ENCODE measurements around the gene TRABD2B.

TRABD2B gene

DNA sequence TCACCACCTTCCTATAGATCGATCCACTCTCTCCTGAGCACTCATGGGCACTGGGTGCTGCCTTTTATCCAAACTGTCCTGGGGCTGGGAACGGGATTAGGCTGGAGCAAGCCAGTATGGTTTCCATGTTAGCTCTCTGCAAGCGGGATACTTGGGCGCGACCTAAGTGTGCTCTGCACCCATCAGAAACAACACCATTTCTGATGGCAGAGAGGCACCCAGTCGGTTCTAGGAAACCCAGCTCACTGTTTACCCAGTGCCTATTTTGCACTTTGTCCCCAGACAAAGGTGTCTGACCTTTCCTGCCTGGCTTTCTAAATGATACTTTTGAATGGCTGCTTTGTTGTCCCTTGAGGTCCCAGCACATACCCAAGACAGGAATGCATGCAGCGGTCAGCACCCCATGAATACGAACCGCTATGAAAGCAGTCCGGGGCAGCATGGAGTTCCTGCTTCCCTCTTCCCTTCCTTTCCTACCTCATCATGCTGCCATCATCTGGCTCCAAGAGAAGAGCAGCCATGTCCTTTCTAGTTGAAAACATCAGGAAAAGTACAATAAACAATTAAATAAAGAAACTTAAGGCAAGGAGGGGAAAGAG, 83.9 kb downstream of the TRABD2B start:
- no peak for DNase-seq (ENCODE audit: low spot score)
- TF ChIP-seq, protein P1, sequence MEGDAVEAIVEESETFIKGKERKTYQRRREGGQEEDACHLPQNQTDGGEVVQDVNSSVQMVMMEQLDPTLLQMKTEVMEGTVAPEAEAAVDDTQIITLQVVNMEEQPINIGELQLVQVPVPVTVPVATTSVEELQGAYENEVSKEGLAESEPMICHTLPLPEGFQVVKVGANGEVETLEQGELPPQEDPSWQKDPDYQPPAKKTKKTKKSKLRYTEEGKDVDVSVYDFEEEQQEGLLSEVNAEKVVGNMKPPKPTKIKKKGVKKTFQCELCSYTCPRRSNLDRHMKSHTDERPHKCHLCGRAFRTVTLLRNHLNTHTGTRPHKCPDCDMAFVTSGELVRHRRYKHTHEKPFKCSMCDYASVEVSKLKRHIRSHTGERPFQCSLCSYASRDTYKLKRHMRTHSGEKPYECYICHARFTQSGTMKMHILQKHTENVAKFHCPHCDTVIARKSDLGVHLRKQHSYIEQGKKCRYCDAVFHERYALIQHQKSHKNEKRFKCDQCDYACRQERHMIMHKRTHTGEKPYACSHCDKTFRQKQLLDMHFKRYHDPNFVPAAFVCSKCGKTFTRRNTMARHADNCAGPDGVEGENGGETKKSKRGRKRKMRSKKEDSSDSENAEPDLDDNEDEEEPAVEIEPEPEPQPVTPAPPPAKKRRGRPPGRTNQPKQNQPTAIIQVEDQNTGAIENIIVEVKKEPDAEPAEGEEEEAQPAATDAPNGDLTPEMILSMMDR (IDR thresholded peaks at IDR 0.05; ENCODE audit: extremely low read depth, insufficient read depth, missing control alignments), result no peak
- in situ Hi-C loops (cut with MboI; ENCODE audit: low pct_unique_long_range_greater_than_20kb, low sequenced_read_pairs, unreplicated experiment), result no loop called here

DNA sequence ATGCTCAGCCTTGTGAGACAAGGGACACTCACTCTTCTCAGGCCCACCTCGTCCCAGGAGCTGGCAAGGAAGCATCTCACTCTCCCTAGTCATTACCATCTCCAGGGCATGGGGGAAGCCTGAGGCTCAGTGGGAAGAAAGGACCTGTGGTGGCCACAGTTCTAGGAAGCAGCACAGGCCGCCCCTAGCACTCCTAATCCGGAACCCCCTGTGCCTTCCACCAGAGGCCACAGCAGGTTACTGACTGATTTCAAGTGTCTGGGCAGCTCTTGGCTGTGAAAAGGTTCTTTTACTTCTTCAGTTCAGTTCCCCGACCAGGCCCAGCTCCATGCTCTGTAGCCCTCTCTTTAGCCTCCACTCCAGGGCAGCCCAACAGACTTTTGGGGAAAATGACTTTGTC, 84.4 kb downstream of the TRABD2B start:
- DNase-seq (ENCODE audit: low spot score), result no peak
- in situ Hi-C loops (cut with MboI; ENCODE audit: low pct_unique_long_range_greater_than_20kb, low sequenced_read_pairs, unreplicated experiment), result no loop called here
- TF ChIP-seq, protein P1 (IDR thresholded peaks at IDR 0.05; ENCODE audit: extremely low read depth, insufficient read depth, missing control alignments), result no peak

DNA sequence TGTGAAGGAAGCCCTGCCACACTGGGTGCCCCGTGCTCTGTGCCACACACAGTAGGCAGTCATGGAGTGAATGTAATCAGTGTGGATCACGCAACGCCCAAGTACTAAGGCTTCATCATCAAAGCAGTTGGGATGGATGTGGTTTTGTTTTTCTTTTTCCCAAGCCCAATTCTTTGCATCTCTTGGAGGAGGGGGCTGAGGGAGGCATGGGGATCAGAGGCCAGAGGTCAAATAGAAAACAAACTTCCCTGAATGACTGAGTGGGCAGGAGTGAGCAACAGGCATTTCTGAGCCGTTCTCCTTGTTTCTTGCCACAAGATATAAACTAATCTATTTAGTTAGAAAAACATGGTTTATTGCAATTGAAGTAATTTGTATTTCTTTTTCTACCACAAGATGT, 85.3 kb downstream of the TRABD2B start:
- DNase-seq (ENCODE audit: low spot score), result no peak
- in situ Hi-C loops (cut with MboI; ENCODE audit: low pct_unique_long_range_greater_than_20kb, low sequenced_read_pairs, unreplicated experiment), result no loop called here
- TF ChIP-seq, protein P1 (IDR thresholded peaks at IDR 0.05; ENCODE audit: extremely low read depth, insufficient read depth, missing control alignments), result no peak

DNA sequence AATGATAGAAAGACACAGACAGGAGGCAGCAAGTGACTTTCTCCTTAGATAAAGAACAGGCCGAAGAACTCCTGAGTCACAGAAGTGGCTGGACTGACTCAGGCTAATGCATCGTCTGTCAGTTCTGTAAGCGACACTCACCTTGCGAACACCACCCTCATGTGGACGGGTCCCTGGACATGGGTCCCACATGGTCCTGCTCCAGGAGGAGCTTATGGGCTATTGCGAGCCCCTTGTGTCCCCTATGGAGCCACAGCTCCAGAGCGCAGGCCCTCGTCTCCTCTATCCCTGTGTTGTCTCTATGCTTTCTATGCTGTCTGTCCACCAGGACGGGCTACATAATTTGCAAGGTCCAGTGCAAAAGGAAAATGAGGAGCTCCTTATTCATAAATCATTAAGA, 85.8 kb downstream of the TRABD2B start:
- TF ChIP-seq, protein P1 (IDR thresholded peaks at IDR 0.05; ENCODE audit: extremely low read depth, insufficient read depth, missing control alignments), result no peak
- in situ Hi-C loops (cut with MboI; ENCODE audit: low pct_unique_long_range_greater_than_20kb, low sequenced_read_pairs, unreplicated experiment), result no loop called here
- no peak for DNase-seq (ENCODE audit: low spot score)

DNA sequence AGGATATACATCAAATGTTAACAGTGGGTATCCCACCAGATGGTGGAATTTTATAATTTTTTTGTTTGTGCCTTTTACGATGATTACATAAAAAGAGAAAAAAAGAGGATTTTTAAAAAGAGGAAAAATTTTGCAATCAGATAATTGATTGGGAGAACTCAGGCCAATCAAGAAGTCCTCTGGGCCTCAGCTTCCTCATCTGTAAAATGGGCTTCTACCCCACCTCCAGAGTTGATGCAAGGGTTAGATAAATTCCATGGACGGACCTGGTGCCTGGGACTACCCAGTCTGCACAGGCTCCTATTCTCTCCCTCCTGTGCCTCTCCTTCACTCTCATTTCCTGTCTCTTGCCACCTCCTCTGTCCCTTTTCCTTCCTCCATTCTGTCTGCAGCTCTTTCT, 88.9 kb downstream of the TRABD2B start:
- no peak for DNase-seq (ENCODE audit: low spot score)
- in situ Hi-C loops (cut with MboI; ENCODE audit: low pct_unique_long_range_greater_than_20kb, low sequenced_read_pairs, unreplicated experiment), result no loop called here
- TF ChIP-seq, protein P1 (IDR thresholded peaks at IDR 0.05; ENCODE audit: extremely low read depth, insufficient read depth, missing control alignments), result no peak

DNA sequence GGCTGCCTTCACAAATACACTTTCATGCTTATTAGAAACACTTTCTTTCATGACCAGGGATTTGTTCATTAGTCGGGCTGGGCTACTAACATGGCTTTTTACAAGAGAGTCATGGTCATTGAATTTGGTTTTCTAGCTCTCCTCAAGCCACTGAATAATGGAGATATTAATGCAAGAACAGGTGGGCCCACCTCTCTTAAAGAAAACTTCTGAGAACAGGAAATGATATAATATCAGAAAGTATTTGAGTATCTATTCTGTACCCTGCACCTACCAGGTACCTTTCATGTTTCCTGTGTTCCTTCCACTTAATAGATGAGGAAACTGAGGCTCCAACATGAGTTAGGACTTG, 90.0 kb downstream of the TRABD2B start:
- TF ChIP-seq, protein P1 (IDR thresholded peaks at IDR 0.05; ENCODE audit: extremely low read depth, insufficient read depth, missing control alignments), result no peak
- DNase-seq (ENCODE audit: low spot score), result no peak
- in situ Hi-C loops (cut with MboI; ENCODE audit: low pct_unique_long_range_greater_than_20kb, low sequenced_read_pairs, unreplicated experiment), result no loop called here
